Fibroblast of villous mesenchyme (primary cell): ENCODE measurements around the gene LAMTOR3. TPM values are rescaled to one million over a fixed set of nuclear protein-coding genes. Genes with fewer than 3 reads are reported as not detected.

ENCODE experiments used
- DNase-seq: peaks from one replicate; pipeline ENCODE4 v3.0.0-alpha.2; 2010; ENCODE audit warnings: low read depth
- H3K4me3 ChIP-seq: 2 replicates; pipeline ENCODE4 v1.5.1; 2011; ENCODE audit warnings: low read depth, mild to moderate bottlenecking, low read length
- total RNA-seq: library from RNA; depleted of rRNA; stranded (reverse); fragments of >200 nt; gene quantifications from 2 replicates; pipeline ENCODE4 v1.2.3, GENCODE V29; 2012
- TF ChIP-seq, protein P1 (sequence below): IDR thresholded peaks from 2 replicates; pipeline ENCODE4 v1.5.1; 2012; ENCODE audit warnings: low read depth, mild to moderate bottlenecking, low read length; ENCODE audit not compliant: insufficient read depth

The LAMTOR3 gene
- total RNA-seq, 1 donor, result 51.8 TPM

DNA sequence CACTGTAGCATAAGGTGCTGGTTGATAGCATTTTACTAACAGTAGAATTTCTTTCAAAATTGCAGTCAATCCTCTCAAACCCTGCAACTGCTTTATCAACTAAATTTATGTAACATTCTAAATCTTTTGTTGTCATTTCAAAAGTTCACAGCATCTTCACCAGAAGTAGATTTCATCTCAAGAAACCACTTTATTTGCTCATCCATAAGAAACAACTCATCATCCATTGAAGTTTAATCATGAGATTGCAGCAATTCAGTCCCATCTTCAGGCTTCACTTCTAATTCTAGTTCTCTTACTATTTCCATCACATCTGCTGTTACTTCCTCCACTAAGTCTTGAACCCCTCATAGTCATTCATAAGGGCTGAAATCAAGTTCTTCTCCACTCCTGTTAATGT lies 21.7 kb downstream of the LAMTOR3 start:
- DNase-seq, result no peak
- TF ChIP-seq, protein P1, sequence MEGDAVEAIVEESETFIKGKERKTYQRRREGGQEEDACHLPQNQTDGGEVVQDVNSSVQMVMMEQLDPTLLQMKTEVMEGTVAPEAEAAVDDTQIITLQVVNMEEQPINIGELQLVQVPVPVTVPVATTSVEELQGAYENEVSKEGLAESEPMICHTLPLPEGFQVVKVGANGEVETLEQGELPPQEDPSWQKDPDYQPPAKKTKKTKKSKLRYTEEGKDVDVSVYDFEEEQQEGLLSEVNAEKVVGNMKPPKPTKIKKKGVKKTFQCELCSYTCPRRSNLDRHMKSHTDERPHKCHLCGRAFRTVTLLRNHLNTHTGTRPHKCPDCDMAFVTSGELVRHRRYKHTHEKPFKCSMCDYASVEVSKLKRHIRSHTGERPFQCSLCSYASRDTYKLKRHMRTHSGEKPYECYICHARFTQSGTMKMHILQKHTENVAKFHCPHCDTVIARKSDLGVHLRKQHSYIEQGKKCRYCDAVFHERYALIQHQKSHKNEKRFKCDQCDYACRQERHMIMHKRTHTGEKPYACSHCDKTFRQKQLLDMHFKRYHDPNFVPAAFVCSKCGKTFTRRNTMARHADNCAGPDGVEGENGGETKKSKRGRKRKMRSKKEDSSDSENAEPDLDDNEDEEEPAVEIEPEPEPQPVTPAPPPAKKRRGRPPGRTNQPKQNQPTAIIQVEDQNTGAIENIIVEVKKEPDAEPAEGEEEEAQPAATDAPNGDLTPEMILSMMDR, result no peak
- H3K4me3 ChIP-seq, result no peak overlapping the region

DNA sequence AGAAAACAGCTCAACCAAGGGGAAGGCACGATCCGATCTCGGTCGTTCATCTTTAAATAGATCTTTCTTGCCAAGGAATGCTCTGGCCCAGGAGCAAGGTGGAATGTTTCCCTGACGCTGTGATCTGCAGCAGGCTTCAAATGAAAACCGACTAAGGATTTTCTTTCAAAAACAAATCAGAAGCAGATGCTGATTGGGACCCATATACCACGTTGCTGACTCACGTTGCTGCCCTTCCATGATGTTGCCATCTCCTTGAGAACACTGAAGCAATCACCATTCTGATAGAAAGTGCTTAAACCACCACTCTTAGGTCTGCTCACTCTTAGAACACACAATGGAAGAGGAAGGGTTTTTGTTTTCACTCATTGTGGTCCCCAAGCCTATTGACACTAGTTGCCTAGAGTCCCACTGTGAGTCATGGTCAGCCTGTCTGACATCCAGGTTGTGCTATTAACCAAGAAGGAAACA lies 26.1 kb downstream of the LAMTOR3 start:
- TF ChIP-seq, protein P1, result no peak
- peak; percentile 62 for DNase-seq
- H3K4me3 ChIP-seq, result no peak overlapping the region

DNA sequence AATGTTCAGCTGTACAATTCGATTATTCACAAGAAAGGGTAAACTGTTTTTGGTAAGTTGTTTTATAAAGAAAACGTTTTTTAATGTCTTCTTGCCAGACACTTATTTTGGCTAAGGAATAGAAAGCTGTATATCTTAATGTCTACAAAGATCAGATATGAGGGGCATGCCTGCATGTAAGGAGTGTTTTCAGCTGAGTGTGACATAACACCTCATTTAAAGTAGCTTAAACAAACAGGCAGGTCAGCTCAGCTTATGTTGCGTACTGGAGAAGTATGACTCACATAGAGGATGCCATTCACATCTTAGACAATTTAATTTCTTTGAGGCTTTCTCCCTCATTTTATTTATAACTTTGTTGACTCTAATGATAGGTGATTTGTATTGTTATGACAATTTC lies 30.4 kb downstream of the LAMTOR3 start:
- peak; percentile 87 for DNase-seq
- TF ChIP-seq, protein P1, result no peak
- no peak overlapping the region for H3K4me3 ChIP-seq

DNA sequence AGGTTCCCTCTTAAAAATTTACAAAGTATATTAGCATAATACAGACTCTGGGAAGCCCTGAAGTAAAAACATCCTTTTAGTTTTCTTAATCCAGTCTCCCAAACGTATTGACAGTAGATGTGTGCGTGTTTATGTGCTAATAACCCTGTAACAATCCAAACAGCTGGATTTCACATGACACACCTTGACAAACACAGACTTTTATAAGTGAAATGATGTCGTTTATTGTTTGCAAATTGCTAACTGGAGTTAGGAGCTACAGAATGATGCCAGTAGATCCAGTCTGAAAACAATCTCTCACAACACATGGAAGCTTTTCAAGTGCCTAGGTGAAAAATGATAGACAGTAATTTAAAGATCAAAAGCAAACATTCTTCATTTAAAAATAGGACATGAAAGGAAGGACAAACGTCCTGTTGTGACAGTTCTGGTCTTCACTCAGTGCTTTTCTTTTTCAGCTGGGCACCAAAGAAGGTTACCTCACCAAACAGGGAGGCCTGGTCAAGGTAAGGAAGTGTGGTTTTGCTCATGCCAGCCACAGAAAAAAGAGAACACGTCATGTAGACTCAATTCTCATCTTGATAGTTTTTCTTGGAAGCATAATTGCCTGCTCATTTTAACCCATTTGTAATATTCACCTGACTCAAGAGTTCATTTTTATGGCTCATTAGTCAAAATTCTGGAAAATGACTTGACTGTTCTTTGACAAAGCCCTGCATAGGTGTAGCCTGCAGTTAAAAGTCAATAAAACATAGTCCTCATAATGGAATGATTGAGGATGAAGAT lies 32.9 kb downstream of the LAMTOR3 start:
- DNase-seq, result no peak
- H3K4me3 ChIP-seq, result no peak overlapping the region
- TF ChIP-seq, protein P1, result no peak

DNA sequence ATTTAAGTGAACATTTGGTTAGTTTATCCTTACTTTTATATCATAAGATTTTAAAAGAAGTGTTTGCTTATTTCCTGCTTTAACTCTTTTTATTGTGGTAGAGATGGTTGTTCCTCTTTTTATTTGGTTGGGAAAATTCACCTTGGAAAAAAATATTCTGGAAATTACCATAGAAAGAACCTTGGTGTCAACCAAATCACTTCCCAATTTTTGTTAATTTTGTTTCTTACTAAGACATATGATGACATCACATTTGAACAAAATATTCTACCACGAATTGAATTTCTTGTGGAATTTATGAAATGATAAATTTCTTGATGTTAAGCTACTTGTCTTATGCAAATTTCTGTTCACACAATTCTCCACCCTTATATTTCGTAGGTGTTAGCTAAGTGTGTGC lies 33.7 kb downstream of the LAMTOR3 start:
- no peak for DNase-seq
- TF ChIP-seq, protein P1, result no peak

DNA sequence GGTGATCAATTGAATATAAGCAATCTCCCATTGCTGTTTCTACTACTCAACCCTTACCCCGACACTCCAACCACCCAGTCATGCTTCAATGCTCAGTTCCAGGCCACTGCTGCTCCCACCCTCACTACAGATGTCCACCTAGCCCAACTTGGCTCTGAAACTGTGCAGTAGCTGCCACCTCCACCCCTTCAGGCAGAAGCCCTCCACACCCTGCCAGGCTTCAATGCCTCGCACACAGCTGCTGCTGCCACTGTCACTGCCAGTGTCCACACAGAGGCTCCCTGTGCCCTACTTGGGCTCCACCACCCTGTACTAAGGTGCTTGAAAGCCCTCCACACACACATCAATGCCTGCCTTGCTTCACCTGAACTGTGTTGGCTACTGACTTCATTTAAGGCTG lies 34.6 kb downstream of the LAMTOR3 start:
- TF ChIP-seq, protein P1, result no peak
- DNase-seq, result no peak
- H3K4me3 ChIP-seq, result no peak overlapping the region

More for the DNA sequence above, 33.7 kb downstream of the LAMTOR3 start:
- H3K4me3 ChIP-seq, result no peak overlapping the region
